ENCODE measurements around the gene CLEC3A. TPM values are rescaled to one million over a fixed set of nuclear protein-coding genes. Genes with fewer than 3 reads are reported as not detected.
"Not testable (repeated sequence)": the region's sequence is repeated elsewhere in the genome, so short reads cannot be mapped to it uniquely, and the experiment has no call there.

The CLEC3A gene
- total RNA-seq, 1 donor from 2014 or later, result not detected

DNA sequence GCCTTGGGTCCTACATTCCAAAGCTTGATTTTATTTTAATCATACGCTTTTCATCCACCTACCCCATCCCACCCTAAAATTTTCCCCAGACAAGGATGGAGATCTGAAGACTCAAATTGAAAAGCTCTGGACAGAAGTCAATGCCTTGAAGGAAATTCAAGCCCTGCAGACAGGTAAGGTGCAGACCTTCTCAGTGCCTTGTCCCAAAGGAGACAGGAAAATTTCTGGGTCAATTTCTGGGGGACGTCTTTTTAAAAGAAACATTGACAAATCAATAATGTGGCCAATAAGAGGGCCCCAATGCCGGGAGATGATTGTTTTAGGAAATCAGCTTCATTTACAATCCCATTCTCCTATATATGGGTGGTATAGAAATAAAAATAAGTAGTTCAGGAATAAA lies 5.7 kb downstream of the CLEC3A start:
- no peak for DNase-seq (ENCODE audit: low read depth)

DNA sequence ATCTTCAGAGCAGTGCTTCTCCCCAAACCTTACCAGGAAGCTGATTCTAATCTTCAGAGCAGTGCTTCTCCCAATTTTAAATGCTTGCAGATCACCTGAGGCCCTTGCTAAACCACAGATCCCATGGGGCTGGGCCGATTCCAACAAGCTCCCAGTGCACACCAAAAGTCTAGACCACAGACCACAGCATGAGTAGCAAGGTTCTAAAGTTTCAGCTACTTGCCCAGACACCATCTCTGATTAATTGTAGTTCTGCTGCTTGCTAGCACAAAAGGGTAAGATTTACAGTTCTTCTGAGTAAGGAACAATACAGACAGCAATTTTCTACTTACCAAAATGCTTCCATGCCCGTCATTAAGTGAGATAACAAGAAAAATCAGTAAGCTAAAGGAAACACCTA lies 12.2 kb downstream of the CLEC3A start:
- peak; percentile 31 for DNase-seq (ENCODE audit: low read depth)

- no peak for DNase-seq (ENCODE audit: low read depth)
Observed at GRCh38 chr16:78035012-78035411, 12.7 kb downstream of the CLEC3A start.

GRCh38 chr16:78040396-78040795 lies 18.0 kb downstream of the CLEC3A start:
- DNase-seq (ENCODE audit: low read depth), result no peak

DNA sequence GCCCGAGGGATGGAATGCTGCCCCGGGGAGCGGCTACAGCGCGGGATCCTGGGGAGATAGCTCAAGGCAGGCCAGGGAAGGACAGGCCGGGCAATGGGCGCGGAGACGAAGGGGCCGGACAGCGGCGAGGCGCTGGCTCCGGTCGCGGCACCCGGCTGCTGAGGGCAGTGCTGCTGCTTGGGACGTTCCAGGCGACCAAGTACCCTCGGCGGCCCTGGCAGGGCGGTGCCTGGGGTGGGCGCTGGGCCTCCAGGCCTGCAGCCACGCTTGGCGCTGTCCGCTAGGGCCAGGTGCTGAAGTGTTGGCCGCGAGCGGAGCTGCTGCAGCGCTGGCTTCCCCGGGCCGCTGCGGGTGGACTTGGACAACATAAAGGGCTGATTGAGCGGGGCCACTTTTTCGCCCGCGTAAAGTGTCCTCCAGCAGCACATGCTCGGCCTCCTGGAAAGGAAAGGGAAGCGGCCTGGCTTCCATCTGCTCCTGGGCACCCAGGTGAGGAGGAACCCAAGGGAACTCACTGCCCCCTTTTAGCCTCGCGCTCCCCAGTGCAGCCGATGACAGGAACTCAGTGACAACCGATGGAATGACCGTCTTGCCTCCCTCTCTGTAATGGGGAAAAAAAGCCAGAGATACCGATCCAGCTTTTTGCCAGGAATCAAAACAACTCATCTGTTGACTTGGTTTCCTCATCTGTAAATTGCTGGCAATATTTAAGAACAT lies 23.7 kb downstream of the CLEC3A start:
- peak; percentile 22 for DNase-seq (ENCODE audit: low read depth)

DNA sequence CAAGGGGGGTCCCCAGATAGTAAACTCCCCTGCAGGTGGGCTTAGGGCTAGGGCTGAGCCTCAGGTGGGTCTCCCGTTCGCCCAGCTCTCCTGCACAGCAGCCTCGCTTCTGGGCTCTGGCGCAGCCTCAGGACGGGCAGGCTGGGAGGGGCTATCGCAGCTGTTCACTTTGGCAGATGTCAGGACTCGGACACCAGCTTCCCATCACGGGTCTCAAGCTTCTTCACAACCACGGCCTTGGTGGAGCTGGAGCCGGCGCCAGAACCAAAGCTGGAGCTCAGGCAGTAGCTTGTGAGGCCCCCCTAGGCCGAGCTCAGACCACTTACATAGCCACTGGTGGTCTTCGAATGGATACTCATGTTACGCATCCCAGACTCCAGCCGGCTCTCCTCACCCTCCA lies 26.0 kb downstream of the CLEC3A start:
- DNase-seq (ENCODE audit: low read depth), result no peak

- no peak for DNase-seq (ENCODE audit: low read depth)
Observed at GRCh38 chr16:78050734-78051400, 28.5 kb downstream of the CLEC3A start.

DNA sequence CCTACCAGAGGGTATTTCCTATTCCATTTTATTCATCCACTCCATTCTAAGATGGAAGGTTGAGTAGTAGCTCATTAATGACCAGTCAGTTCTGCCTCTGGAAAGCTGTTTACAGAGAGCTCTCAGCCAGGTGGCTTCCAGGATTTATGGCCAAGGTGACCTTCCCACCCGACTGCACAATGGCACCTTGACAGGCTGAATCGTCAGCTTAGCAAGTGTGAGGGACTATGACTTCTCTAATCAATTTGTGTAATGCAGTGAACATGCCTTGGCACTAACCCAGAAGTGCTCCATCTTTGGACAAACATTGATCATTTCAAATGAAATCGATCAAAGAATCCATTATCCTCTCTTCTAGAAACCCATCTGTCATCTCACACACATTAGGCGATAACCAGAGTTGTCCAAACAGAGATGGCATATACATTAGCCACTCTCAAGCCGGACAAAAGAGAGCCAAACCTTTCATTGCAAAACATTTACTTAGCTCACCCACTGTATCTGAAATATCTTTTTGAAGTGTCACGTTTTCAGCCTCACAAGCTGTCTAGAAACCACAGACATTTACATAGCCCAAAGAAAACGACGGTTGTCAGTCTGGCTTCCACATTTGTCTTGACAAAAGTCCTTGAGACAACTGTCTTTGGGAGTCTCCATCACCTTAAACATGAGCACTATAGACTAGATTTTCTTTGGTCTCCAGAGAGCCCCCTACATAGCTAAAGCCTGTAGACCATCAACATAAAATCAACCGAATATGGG lies 35.6 kb downstream of the CLEC3A start:
- no peak for DNase-seq (ENCODE audit: low read depth)

DNA sequence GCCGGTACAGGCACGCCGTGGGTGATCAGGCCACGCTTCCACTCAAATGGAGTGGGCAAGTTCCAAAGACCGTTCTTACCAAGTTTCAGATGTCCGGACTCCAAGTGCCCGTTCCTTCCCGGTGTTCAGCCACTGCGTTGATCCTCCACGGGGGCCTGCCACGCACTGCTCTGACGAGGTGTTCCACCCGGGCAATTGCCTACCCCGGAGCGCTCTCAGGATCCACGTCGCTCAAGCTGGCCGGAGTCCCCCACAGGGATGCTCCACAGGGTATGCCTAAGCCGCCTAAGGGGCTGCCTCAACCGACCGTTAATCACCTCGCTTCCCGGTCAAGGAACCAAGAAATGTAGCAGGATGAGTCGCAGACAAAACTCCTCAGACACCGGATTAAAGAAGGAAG lies 37.5 kb downstream of the CLEC3A start:
- DNase-seq (ENCODE audit: low read depth), result not testable (repeated sequence)

GRCh38 chr16:78060295-78060694 lies 37.9 kb downstream of the CLEC3A start:
- no peak for DNase-seq (ENCODE audit: low read depth)

DNA sequence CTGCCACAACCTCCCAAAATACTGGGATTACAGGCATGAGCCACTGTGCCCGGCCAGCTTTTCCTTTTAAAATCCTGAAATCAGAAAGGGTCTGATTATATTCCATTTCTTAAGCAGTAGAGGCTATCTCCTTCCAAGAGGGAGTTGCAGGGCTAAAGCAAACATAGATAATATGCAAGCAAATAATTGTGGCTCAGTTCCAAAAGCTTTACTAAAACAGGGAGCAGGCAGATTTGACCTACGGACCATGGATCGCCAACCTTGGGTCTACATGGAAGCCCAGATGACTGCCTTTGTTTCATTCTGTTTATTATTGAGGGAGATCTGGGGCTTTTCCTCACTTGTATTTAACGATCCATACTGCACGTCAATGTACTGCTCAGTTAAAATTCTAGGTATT lies 38.5 kb downstream of the CLEC3A start:
- no peak for DNase-seq (ENCODE audit: low read depth)

DNA sequence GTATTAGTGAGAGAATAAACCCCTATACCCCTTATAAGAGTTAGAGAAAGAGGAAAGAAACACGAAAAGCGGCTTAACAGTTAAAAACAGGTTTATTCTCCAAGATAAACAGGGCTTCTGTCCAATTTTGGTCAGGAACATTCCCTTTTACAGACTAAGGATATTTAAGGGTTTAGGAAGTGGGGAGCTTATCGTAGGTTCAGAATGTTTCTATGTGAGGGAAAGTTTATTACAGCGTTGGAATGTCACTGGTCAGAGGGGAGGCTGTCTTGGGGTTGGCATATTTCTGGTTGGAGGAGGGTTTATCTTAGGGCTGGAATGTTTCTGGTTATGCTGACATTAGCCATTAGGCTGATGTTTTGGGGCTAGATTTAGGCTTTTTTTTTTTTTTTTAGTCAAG lies 43.0 kb downstream of the CLEC3A start:
- no peak for DNase-seq (ENCODE audit: low read depth)

DNA sequence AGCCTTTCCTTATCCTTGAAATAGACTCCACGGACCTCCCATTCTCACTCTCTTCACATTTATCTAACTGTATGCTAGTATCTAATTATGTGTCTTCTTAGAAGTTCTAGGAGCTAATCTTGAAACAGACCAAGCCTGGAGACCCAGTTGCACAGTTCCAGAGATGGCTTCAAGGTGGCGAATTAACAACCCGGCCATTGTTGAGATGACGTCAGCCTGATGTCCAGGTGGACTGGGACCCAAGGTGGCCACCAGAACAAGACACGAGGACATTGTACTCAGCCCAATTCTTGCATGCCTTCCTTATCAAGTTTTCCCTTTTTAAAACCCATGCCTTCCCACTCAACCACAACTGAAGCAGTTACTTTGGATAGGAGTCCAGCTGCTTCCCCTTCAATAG lies 47.6 kb downstream of the CLEC3A start:
- DNase-seq (ENCODE audit: low read depth), result no peak

DNA sequence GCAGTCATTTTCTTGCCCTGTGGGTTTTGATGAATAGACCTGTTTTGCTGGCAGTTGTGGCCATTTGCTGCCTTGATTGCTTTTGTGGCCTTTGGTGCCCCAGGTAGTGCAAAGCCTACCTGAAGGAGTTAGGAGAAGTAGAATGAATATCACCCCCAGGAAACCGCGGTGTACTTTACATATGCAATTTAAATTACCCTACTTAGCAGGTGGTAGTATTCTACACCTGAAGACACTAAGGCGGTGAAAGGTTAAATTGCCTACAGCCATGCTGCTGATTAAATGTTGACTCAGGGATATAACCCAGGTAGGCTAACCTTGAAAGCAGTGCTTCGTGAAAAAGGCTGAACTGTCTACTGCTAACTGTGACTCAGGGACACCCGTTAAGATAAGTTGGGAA lies 49.9 kb downstream of the CLEC3A start:
- no peak for DNase-seq (ENCODE audit: low read depth)

GRCh38 chr16:78075800-78076199 lies 53.5 kb downstream of the CLEC3A start:
- no peak for DNase-seq (ENCODE audit: low read depth)

DNA sequence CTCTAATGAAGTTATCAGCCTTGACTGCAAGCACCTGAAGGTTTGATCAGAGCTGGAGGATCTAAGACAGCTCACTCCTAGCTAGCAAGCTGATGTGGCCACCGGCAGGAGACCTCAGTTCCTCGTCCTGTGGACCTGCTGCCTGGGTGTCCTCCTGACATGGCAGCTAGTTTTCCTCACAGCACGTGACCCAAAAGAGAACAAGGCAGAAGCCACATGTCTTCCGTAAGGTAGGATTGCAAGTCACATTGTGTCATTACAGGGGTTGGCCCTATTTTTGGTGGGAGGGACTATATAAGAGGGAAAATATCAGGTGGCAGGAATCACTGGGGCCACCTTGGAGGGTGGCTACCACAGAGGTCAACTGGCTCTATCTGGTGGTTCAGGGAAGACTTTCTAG lies 59.0 kb downstream of the CLEC3A start:
- DNase-seq (ENCODE audit: low read depth), result no peak

Other genes with a start within 250 kb of the CLEC3A start
- gene VAT1L, start 234.0 kb upstream of the CLEC3A start, total RNA-seq, result not detected in 2 replicates
- 12.5 and 22.5 TPM in 2 replicates for gene WWOX, start 77.1 kb downstream of the CLEC3A start, total RNA-seq

All from myocyte (in vitro differentiated cells).